DMS114 treated with DMSO at 0.1 percent for 48 hours (cell line): Measurements from ENCODE around the gene IL1RAPL2.
"Not testable (repeated sequence)": the region's sequence is repeated elsewhere in the genome, so short reads cannot be mapped to it uniquely, and the experiment has no call there.

Source experiments
- DNase-seq: peaks from one replicate; lab custom pipeline; 2025; ENCODE audit not compliant: unreplicated experiment; lab: John Stamatoyannopoulos, UW

Gene IL1RAPL2

GRCh38 chrX:104669063-104669462 is 103.1 kb downstream of the IL1RAPL2 start:
- no peak for DNase-seq

- no peak for DNase-seq
Measured at GRCh38 chrX:104670051-104670450, 104.1 kb downstream of the IL1RAPL2 start.

GRCh38 chrX:104677517-104677916 is 111.5 kb downstream of the IL1RAPL2 start:
- not testable (repeated sequence) for DNase-seq

- no peak for DNase-seq
Measured at GRCh38 chrX:104679175-104679574, 113.2 kb downstream of the IL1RAPL2 start.

GRCh38 chrX:104681214-104681613 is 115.2 kb downstream of the IL1RAPL2 start:
- no peak for DNase-seq

GRCh38 chrX:104684077-104684476 is 118.1 kb downstream of the IL1RAPL2 start:
- no peak for DNase-seq

- no peak for DNase-seq
Measured at GRCh38 chrX:104695593-104695992, 129.6 kb downstream of the IL1RAPL2 start.

- DNase-seq, result no peak
Measured at GRCh38 chrX:104696667-104697066, 130.7 kb downstream of the IL1RAPL2 start.

- no peak for DNase-seq
Measured at GRCh38 chrX:104697294-104697693, 131.3 kb downstream of the IL1RAPL2 start.

- DNase-seq, result no peak
Measured at GRCh38 chrX:104707042-104707441, 141.0 kb downstream of the IL1RAPL2 start.

- DNase-seq, result no peak
Measured at GRCh38 chrX:104707572-104707971, 141.6 kb downstream of the IL1RAPL2 start.

- no peak for DNase-seq
Measured at GRCh38 chrX:104712515-104712914, 146.5 kb downstream of the IL1RAPL2 start.

GRCh38 chrX:104721854-104722253 is 155.9 kb downstream of the IL1RAPL2 start:
- DNase-seq, result no peak

- no peak for DNase-seq
Measured at GRCh38 chrX:104728456-104728855, 162.5 kb downstream of the IL1RAPL2 start.

- DNase-seq, result no peak
Measured at GRCh38 chrX:104742355-104742754, 176.4 kb downstream of the IL1RAPL2 start.

GRCh38 chrX:104745152-104745551 is 179.2 kb downstream of the IL1RAPL2 start:
- DNase-seq, result no peak

GRCh38 chrX:104749951-104750610 is 184.1 kb downstream of the IL1RAPL2 start:
- DNase-seq, result no peak

GRCh38 chrX:104762641-104763040 is 196.6 kb downstream of the IL1RAPL2 start:
- DNase-seq, result no peak

GRCh38 chrX:104789784-104790183 is 223.8 kb downstream of the IL1RAPL2 start:
- no peak for DNase-seq

- no peak for DNase-seq
Measured at GRCh38 chrX:104795804-104796203, 229.8 kb downstream of the IL1RAPL2 start.

- DNase-seq, result no peak
Measured at GRCh38 chrX:104803219-104803618, 237.2 kb downstream of the IL1RAPL2 start.

- DNase-seq, result no peak
Measured at GRCh38 chrX:104806346-104806745, 240.3 kb downstream of the IL1RAPL2 start.

GRCh38 chrX:104833401-104833800 is 267.4 kb downstream of the IL1RAPL2 start:
- no peak for DNase-seq
